Muscle layer of duodenum (tissue), 2 donors: ENCODE measurements around the gene MALRD1.

Source experiments
- H3K27ac ChIP-seq: one replicate; pipeline ENCODE4 v1.7.0; 2013; ENCODE audit warnings: mild to moderate bottlenecking, low read length
- H3K27me3 ChIP-seq: one replicate; pipeline ENCODE4 v1.7.0; 2013; ENCODE audit warnings: low read depth, mild to moderate bottlenecking, control low read depth, low read length
- H3K36me3 ChIP-seq, 2 donors: one replicate each; pipeline ENCODE4 v1.7.0; 2013; ENCODE audit warnings: low read length in 2 of 2, control low read depth in 1 of 2, mild to moderate bottlenecking in 1 of 2; ENCODE audit not compliant: insufficient read depth in 2 of 2, control insufficient read depth in 1 of 2
- H3K4me1 ChIP-seq, 2 donors: one replicate each; pipeline ENCODE4 v1.7.0; 2013; ENCODE audit warnings: low read length in 2 of 2, mild to moderate bottlenecking in 2 of 2, control low read depth in 1 of 2, moderate library complexity in 1 of 2; ENCODE audit not compliant: insufficient read depth in 2 of 2, control insufficient read depth in 1 of 2
- H3K4me3 ChIP-seq, 2 donors: one replicate each; pipeline ENCODE4 v1.7.0; 2013; ENCODE audit warnings: low read length in 2 of 2, low read depth in 1 of 2, mild to moderate bottlenecking in 1 of 2
- H3K9me3 ChIP-seq, 2 donors: one replicate each; pipeline ENCODE4 v1.7.0; 2013; ENCODE audit warnings: low read length in 2 of 2, control low read depth in 1 of 2, mild to moderate bottlenecking in 1 of 2; ENCODE audit not compliant: control insufficient read depth in 1 of 2
- donor health status: healthy.

Gene MALRD1

DNA sequence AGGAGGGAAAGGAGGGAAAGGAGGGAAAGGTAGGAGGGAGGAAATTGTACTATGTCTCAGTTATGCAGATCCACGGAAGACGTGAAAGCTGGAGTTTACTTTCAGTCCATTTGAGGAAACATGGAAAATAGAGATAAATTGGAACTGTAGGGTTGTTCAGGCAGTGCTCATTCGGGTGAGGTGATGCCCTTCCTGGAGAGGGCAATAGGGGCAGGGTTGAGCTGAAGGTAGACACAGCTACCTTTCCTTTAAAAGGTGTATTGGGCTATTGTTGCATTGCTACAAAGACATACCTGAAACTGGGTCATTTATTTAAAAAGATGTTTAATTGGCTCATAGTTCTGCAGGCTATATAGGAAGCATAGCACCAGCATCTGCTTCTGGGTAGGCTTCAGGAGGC lies 650.7 kb downstream of the MALRD1 start:
- Histone ChIP-seq H3K36me3 (no peaks in the 10 kb centered on the region), H3K9me3 (no peaks in the 10 kb centered on the region), H3K4me3 (no peak overlapping the region), H3K27me3 (no peaks in the 10 kb centered on the region), H3K4me1 (no peaks in the 10 kb centered on the region), H3K27ac (no peak overlapping the region)

DNA sequence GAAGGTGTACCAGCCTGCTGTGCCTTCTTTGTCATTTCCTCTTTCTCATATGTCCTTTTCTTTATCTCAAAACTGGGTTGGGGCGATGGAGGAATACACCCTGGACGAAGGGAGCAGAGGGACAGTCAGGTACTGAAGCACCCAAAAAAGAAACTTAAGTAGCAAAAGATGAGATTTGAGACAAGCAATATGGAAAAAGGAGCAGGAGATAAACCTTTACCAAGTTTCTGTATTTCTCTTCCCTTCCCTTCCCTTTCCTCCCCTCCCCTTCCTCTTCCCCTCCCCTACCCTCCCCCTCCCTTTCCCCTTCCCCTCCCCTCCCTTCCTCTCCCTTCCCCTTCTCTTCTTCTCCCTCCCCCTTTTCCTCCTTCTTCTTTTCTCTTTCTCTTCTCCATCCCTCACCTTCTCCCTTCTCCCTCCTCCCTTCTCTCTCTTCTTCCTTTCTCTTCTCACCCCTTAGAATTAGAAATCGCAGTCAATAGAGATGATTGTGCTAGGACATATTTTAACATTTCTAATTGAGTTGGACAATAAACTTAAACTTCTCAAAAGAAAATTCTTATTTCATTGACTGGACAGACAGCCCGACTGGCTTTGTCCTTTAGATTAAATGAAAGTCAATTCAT lies 652.9 kb downstream of the MALRD1 start:
- H3K27me3 ChIP-seq, result no peaks in the 10 kb centered on the region
- no peaks in the 10 kb centered on the region for H3K36me3 ChIP-seq
- H3K27ac ChIP-seq, result no peak overlapping the region
- no peaks in the 10 kb centered on the region for H3K9me3 ChIP-seq
- H3K4me3 ChIP-seq, result no peak overlapping the region
- H3K4me1 ChIP-seq, result no peaks in the 10 kb centered on the region

DNA sequence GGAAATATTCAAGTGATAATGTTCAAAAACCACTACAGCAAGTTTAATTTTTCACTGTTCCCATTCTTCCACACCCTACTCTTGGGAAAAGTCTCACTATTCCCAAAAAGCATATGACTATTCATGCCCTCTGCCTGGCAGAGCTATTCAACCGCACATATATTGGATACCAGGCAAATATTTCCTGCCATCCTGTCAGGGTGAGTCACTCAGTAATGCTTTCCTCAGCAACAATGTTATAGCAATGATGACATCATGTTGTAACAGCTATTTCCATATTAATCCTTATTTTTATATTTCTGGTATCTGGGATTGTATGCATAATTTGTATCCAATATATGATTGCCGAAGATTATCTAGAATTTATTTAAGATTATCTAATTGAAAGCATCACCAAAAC lies 653.6 kb downstream of the MALRD1 start:
- Histone ChIP-seq H3K27ac (no peak overlapping the region), H3K9me3 (no peaks in the 10 kb centered on the region), H3K27me3 (no peaks in the 10 kb centered on the region), H3K4me1 (no peaks in the 10 kb centered on the region), H3K36me3 (no peaks in the 10 kb centered on the region), H3K4me3 (no peak overlapping the region)

DNA sequence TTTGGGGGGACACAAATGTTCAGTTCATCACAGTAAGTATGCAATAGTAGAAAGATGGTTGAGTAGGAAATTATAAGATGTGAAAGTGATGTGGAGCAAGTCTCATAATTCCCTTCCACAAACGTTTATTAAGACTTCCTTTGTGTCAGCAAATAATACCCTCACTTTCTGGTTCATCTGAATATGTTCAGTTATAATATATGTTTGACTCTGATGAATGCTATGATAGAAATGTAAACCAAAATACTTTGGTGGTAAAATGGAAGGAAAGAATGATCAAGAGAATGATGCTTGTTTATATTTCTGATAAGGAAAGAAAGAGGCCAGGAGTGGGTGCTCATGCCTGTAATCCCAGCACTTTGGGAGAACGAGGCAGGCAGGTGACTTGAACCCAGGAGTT lies 655.9 kb downstream of the MALRD1 start:
- no peak overlapping the region for H3K27ac ChIP-seq
- no peaks in the 10 kb centered on the region for H3K27me3 ChIP-seq
- H3K4me1 ChIP-seq, result no peaks in the 10 kb centered on the region

DNA sequence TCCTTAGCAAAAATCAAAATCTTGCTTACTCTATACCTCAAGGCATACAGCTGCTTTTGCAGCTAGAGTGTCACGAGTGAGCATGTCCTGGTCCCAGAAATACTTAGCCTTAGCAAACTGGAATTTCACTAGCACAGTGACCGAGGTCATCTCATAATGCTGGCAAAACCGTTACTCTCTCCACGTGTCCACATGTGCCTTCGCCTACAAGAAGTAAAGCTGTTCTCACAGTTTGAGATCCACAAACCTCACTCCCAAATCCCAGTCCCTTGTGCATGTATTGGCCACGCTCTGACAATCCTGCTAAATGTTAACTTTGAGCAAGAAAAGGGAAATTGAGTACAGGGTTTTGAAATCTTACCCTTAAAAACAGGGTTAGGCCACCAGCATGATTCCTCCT lies 656.6 kb downstream of the MALRD1 start:
- H3K36me3 ChIP-seq, result no peaks in the 10 kb centered on the region
- no peak overlapping the region for H3K27ac ChIP-seq
- H3K4me3 ChIP-seq, result no peak overlapping the region
- no peaks in the 10 kb centered on the region for H3K4me1 ChIP-seq
- H3K27me3 ChIP-seq, result no peaks in the 10 kb centered on the region
- no peaks in the 10 kb centered on the region for H3K9me3 ChIP-seq

More for the DNA sequence above, 655.9 kb downstream of the MALRD1 start:
- H3K9me3 ChIP-seq, result no peaks in the 10 kb centered on the region
- H3K4me3 ChIP-seq, result no peak overlapping the region
- H3K36me3 ChIP-seq, result no peaks in the 10 kb centered on the region

DNA sequence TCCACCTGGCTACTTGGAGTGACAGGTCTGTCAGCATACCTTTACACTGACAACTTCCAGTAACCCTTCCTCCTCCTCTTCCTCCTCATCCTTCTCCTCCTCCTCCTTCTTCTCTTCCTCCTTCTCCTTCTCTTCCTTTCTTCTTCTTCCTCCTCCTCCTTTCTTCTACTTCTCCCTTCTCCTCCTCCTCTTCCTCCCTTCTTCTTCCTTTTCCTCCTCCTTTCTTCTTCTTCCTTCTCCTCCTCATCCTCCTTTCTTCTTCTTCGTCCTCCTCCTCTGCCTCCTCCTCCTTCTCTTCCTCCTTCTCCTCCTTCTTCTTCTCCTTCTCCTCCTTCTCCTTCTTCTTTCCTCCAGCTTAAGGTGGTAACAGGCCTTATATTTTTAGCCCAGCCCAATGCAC lies 658.3 kb downstream of the MALRD1 start:
- Histone ChIP-seq H3K27me3 (no peaks in the 10 kb centered on the region), H3K4me3 (no peak overlapping the region), H3K27ac (no peak overlapping the region), H3K9me3 (peaks cover 4 to 5% of the 10 kb centered on the region in 2 donors), H3K36me3 (no peaks in the 10 kb centered on the region), H3K4me1 (no peaks in the 10 kb centered on the region)

DNA sequence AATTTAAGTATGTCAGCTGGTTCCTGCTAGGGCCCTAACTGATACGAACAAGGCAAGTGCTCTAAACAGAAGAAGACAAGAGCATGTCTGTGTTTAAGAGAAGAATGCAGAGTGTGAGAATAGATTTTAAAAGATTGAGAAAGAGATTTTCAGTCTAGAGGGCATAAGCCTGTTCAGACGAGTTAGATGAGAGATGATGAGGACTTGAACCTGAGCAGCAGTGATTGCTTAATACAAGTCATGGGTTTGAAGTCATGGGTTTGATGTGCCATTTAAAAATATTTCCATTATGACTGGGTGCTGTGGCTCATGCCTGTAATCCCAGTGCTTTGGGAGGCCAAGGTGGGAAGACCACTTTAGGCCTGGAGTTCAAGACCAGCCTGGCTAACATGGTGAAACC lies 658.8 kb downstream of the MALRD1 start:
- H3K4me3 ChIP-seq, result no peak overlapping the region
- H3K9me3 ChIP-seq, result peaks cover 4 to 6% of the 10 kb centered on the region in 2 donors
- no peaks in the 10 kb centered on the region for H3K4me1 ChIP-seq
- no peaks in the 10 kb centered on the region for H3K36me3 ChIP-seq
- H3K27ac ChIP-seq, result no peak overlapping the region
- H3K27me3 ChIP-seq, result no peaks in the 10 kb centered on the region

DNA sequence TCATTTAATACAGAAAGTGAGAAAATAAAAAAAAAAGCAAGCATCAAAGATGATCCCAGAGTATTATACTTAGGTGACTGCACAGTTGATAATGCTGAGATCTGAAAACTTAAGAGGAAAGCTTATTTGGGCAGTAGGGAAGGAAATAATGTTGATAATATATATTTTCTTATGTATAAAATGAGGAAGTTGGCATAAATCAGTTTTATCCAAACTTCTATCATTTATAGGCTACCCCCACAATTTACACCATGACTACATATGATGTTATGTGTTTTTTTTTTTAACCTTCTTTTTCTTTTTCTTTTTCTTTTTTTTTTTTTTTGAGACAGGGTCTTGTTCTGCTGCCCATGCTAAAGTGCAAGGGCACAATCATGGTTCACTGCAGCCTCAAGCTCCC lies 659.4 kb downstream of the MALRD1 start:
- H3K36me3 ChIP-seq, result no peaks in the 10 kb centered on the region
- H3K4me1 ChIP-seq, result no peaks in the 10 kb centered on the region
- H3K27ac ChIP-seq, result no peak overlapping the region
- no peaks in the 10 kb centered on the region for H3K27me3 ChIP-seq
- no peak overlapping the region for H3K4me3 ChIP-seq
- H3K9me3 ChIP-seq, result peaks cover 4 to 6% of the 10 kb centered on the region in 2 donors

DNA sequence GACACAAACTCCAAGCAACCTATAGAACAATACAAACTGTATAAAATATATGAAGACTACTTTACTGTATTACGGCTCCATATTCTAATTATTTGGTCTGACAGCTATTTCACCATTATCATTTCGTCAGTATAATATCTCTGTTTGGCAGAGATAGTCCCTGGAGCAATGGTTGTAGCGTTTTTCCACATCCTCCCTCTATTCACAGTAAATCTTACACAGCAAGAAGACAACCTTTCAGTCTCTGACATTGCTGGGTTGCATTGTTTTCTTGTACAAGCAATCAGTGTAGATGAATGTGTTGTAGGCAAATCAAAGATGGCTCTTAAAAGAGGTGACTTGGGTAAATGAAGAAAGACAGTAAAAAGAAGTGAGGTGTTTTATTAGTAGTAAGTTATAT lies 662.0 kb downstream of the MALRD1 start:
- Histone ChIP-seq H3K4me1 (no peaks in the 10 kb centered on the region), H3K9me3 (peaks cover 4 to 6% of the 10 kb centered on the region in 2 donors)

DNA sequence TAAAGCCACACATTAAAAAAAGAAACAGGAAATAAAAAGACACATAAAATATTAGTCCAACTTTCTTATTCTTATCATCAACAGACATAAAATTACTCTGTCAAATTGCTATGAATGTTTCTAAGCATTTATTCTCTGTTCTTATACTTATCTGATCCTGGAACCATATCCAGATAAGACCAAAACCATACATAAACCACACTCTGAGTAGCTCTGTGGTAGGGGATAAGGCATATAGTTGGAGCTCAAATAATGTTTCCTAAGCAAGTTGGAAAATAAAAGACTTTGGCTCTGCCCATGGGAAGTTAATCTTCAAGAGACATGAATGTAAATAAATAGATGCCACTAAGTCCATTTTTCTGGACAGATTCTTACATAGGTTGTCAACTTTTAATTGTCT lies 664.6 kb downstream of the MALRD1 start:
- H3K27me3 ChIP-seq, result no peaks in the 10 kb centered on the region
- H3K27ac ChIP-seq, result no peak overlapping the region
- no peaks in the 10 kb centered on the region for H3K4me1 ChIP-seq
- peaks cover 4 to 6% of the 10 kb centered on the region in 2 donors for H3K9me3 ChIP-seq
- H3K4me3 ChIP-seq, result no peak overlapping the region
- no peaks in the 10 kb centered on the region for H3K36me3 ChIP-seq

More for the DNA sequence above, 662.0 kb downstream of the MALRD1 start:
- Histone ChIP-seq H3K27me3 (no peaks in the 10 kb centered on the region), H3K4me3 (no peak overlapping the region), H3K27ac (no peak overlapping the region), H3K36me3 (no peaks in the 10 kb centered on the region)

DNA sequence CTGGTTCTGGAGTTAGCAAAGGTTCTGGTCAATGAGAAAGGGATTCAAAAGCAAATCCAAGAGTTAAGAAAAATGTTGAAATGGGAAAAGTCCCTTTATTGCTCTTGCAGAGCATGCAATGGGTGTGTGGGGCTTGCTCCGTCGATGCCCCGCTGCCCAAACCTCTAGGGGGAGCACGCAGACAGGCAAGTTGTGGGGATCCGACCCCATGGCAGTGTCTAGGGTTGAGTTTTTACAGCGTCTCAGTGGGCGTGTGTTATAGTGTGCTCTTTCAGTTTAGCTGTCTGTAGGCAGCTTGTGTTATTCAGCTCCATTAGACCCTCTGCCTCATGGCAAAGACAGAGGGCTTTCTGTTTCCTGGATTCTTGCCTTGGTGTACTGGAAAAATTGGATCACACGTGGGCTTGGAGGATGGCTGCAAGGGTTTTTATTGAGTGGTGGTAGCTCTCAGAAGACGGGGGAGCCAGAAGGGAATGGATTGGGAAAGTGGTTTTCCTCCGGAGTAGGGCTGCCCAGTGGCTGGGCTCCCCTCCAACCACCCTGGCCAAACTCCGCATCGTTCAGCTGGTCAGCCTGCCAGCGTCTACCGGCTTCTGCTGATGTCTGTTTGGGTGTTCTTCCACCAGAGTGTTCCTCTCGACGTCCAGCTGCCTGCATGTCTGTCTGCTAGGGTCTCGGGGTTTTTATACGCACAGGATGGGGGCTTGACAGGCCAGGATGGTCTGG lies 665.4 kb downstream of the MALRD1 start:
- Histone ChIP-seq H3K27me3 (no peaks in the 10 kb centered on the region), H3K4me1 (no peaks in the 10 kb centered on the region), H3K9me3 (peaks cover 4 to 6% of the 10 kb centered on the region in 2 donors), H3K4me3 (no peak overlapping the region), H3K27ac (no peak overlapping the region), H3K36me3 (no peaks in the 10 kb centered on the region)

DNA sequence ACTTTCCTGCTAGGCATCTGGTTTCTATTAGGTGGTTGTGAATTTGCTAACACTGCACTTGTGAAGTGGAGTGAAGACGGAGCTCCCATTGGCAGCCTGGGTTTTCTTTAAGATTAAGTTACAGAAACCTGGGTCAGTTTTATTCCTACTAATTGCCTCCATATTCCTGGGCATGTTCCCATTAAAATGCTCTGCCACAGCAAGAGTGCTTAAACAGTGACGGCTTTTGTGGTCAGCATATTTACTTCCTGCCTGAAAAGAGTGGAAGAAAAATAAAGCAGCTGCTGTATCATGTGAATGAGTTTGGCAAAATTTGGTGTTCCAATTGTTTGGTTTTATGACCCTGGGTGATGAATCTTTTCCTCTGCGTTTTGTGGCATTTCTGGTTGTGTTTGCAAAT lies 670.7 kb downstream of the MALRD1 start:
- Histone ChIP-seq H3K36me3 (no peaks in the 10 kb centered on the region), H3K27ac (no peak overlapping the region)

More for the DNA sequence above, 670.7 kb downstream of the MALRD1 start:
- no peaks in the 10 kb centered on the region for H3K9me3 ChIP-seq
- no peak overlapping the region for H3K4me3 ChIP-seq
- no peaks in the 10 kb centered on the region for H3K27me3 ChIP-seq
- no peaks in the 10 kb centered on the region for H3K4me1 ChIP-seq
